CD4-positive, alpha-beta T cell (primary cell): Measurements from ENCODE around the gene COA4. TPM values are rescaled to one million over a fixed set of nuclear protein-coding genes. Genes with fewer than 3 reads are reported as not detected.

Source experiments
- ATAC-seq: fragments of 200-7000 bp; cut with Tn5 transposase; one replicate; pipeline ENCODE4 v1.10.0; 2022; ENCODE audit warnings: mild to moderate bottlenecking; ENCODE audit not compliant: poor library complexity
- CTCF ChIA-PET: fragments of 350-600 bp; sonication (Branson Sonifier 250); formaldehyde crosslinking; loops from one replicate; lab custom pipeline; 2021; ENCODE audit warnings: antibody characterized with exemption, inconsistent platforms; lab: Charles Lee
- POLR2A ChIA-PET: fragments of 350-600 bp; sonication (Branson Sonifier 250); formaldehyde crosslinking; loops from one replicate; lab custom pipeline; 2021; ENCODE audit warnings: antibody characterized with exemption, inconsistent platforms; lab: Charles Lee
- DNase-seq, 14 experiments: peaks; one replicate each; pipeline ENCODE4 v3.0.0-alpha.2; 2013 to 2020; ENCODE audit warnings: mixed read lengths in 2 of 14
- H3K27ac ChIP-seq, 2 donors: one replicate each; pipeline versions ENCODE4 v1.5.1 to v1.7.0; 2013; ENCODE audit warnings: low read length in 2 of 2, low read depth in 1 of 2, mild to moderate bottlenecking in 1 of 2
- H3K27me3 ChIP-seq, 2 experiments: 1 replicate in 1 of 2; 2 replicates in 1 of 2; pipeline versions ENCODE4 v1.6.1 to v1.7.0; 2013; ENCODE audit warnings: low read length in 2 of 2, control low read depth in 1 of 2, mild to moderate bottlenecking in 1 of 2, moderate library complexity in 1 of 2; ENCODE audit not compliant: insufficient read depth in 2 of 2, control insufficient read depth in 1 of 2
- H3K36me3 ChIP-seq: one replicate; pipeline ENCODE4 v1.6.1; 2013; ENCODE audit warnings: low read length, control low read depth; ENCODE audit not compliant: insufficient read depth
- H3K4me1 ChIP-seq: one replicate; pipeline ENCODE4 v1.6.1; 2013; ENCODE audit warnings: low read length, control low read depth; ENCODE audit not compliant: insufficient read depth
- H3K4me3 ChIP-seq: one replicate; pipeline ENCODE4 v1.5.1; 2013; ENCODE audit warnings: mild to moderate bottlenecking, low read length, moderate library complexity
- H3K9me3 ChIP-seq, 2 experiments: 1 replicate in 1 of 2; 2 replicates in 1 of 2; pipeline versions ENCODE4 v1.6.1 to v1.7.0; 2013; ENCODE audit warnings: low read length in 2 of 2, mild to moderate bottlenecking in 2 of 2, control low read depth in 1 of 2, moderate library complexity in 1 of 2; ENCODE audit not compliant: control insufficient read depth in 1 of 2, insufficient read depth in 1 of 2
- H3K27ac Mint-ChIP-seq: one replicate; pipeline ENCODE4 v1.8.0; 2020; ENCODE audit warnings: mixed read lengths
- H3K27me3 Mint-ChIP-seq: one replicate; pipeline ENCODE4 v1.8.0; 2021; ENCODE audit warnings: mixed read lengths
- H3K36me3 Mint-ChIP-seq: one replicate; pipeline ENCODE4 v1.8.0; 2021; ENCODE audit warnings: low read depth, mixed read lengths
- H3K4me1 Mint-ChIP-seq: one replicate; pipeline ENCODE4 v1.8.0; 2021; ENCODE audit warnings: low read depth, mixed read lengths
- H3K4me3 Mint-ChIP-seq: one replicate; pipeline ENCODE4 v1.8.0; 2020; ENCODE audit warnings: mild to moderate bottlenecking, mixed read lengths
- H3K9me3 Mint-ChIP-seq: one replicate; pipeline ENCODE4 v1.8.0; 2020; ENCODE audit warnings: mixed read lengths
- CTCF ChIP-seq: fragments of 200-600 bp; IDR thresholded peaks from one replicate; pipeline ENCODE4 v1.8.0; 2022; ENCODE audit warnings: antibody characterized with exemption, mild to moderate bottlenecking
- intact Hi-C, 2 experiments: fragments of 100-400 bp; cut with DNase I in 1 of 2; cut with micrococcal nuclease in 1 of 2; formaldehyde crosslinking; loops; one replicate each; pipeline versions ENCODE4 v1.15.1 to v1.9.0; 2023 to 2025; cut with DNase I, micrococcal nuclease
- polyA plus RNA-seq, 2 donors: library from polyadenylated mRNA; unstranded; fragments of 120-200 nt; gene quantifications; one replicate each; pipeline ENCODE4 v1.2.1, GENCODE V29; 2013
- total RNA-seq, 174 experiments: library from RNA in 2 of 174; stranded (reverse) in 2 of 174; gene quantifications; one replicate each; pipeline ENCODE4 v1.2.3 and lab custom pipeline; 2021 to 2026

COA4 gene
- total RNA-seq, result 10 to 100 TPM; 20.7 to 23.9 TPM
- polyA plus RNA-seq (2013, experiment 1 of 2), result 41.7 TPM
- 40.0 TPM for polyA plus RNA-seq (2013, experiment 2 of 2)
- total RNA-seq (lab: John Stamatoyannopoulos, UW), result 14.5 to 95.1 (median 30.2) reads per million in 172 experiments

DNA sequence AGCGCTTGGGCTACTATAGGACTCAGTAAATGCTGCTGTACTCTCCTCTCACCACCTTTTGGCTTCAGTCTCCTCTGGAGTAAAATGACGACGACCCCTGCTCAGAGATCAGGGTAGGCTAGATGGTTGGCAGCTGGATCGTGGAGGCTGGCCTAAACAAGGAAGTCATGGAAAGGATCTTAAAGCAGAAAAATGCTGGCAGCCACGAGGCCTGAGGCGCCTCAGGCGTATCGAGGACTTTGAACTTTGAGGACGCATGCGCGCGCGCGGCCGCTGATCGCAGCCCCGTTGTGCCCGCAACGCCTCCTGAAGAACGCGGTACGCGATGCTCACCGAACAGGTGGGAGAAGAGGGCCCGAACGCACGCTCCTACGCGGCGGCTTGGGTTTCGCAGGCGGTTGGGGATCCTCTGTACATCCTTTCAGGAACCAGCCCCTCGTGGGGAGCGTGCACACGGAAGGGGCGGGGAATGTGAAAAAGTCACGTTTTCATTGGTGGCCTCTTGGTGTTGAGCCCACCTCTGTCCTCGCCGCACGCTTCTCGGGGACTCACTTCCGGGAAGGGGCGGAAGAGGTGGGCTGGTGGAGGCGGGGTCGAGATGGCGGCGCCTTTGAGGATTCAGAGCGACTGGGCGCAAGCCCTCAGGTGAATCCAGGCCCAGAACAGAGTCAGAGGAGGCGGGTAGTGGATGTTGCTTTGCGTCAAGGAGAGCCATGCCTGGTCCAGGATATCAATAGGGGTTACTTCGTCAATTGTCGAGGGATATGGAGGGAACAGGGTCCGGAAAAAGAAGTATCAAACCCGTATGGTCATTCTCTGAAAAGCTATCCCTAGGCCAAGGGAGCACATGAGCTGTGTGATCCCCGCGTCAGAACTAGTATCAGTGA lies at the start of gene COA4, which contains the start of gene PAAF1:
Gene COA4 (minus strand): TSS at position 423 of the 887 bp plus-strand sequence. CDS start 3,468 bp downstream, outside the sequence.
Gene PAAF1 (plus strand): TSS at position 576 of the 887 bp plus-strand sequence. CDS start 23 bp downstream, at position 599.
- DNase-seq, result peak; percentile 83 to 98 (median 90)
- Mint-ChIP-seq H3K4me3 (peak within 1 kb of the TSS; percentile 96), H3K4me1 (peaks cover 52% of the 10 kb centered on the region), H3K27me3 (no peaks in the 10 kb centered on the region), H3K9me3 (no peaks in the 10 kb centered on the region), H3K27ac (peak within 1 kb of the TSS; percentile 91), H3K36me3 (peaks cover 47% of the 10 kb centered on the region)
- ATAC-seq, result peak; percentile 95
- TF ChIP-seq CTCF, result no peak
- H3K4me1 ChIP-seq, result peaks cover 30% of the 10 kb centered on the region
- POLR2A ChIA-PET, result interaction anchor here (0.9 to 3.2 kb wide), 5 partner anchors 10 to 616 kb away, joined by 3 to 12 read pairs (median 5); partner anchors contain the start of gene RAB6A
- H3K4me3 ChIP-seq, result peak within 1 kb of the TSS; percentile 74
- intact Hi-C loops, result loop anchor here (1.0 to 10.0 kb wide), 10 partner anchors 88 to 1764 kb away; partner anchors contain the start of genes C2CD3 (in 2 of the 2), PPME1 (in 2 of the 2), RAB6A (in 2 of the 2) and ANAPC15 (in 1 of the 2)
- H3K36me3 ChIP-seq, result peaks cover 27% of the 10 kb centered on the region
- no peaks in the 10 kb centered on the region for H3K27me3 ChIP-seq
- H3K9me3 ChIP-seq, result no peaks in the 10 kb centered on the region
- peak within 1 kb of the TSS; percentile 71 to 90 for H3K27ac ChIP-seq
- CTCF ChIA-PET, result interaction anchor here (0.6 kb wide), 1 partner anchor 116 kb away, joined by 4 read pairs; the partner anchor contains the start of gene RAB6A

DNA sequence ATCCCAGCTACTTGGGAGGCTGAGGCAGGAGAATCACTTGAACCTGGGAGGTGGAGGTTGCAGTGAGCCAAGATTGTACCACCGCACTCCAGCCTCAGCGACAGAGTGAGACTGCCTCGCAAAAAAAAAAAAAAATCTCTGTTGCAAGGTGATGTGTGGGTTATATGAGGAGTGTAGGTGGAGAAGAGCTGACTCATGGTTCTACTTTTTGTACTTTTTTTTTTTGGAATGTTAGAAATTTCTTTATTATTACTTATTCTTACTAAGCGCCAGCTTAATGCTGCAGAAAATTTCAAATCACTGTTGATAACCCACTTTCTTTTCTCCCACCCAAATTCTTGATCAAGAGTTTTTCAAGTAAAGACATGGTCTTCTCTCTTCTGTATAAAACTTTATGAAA lies 44.5 kb upstream of the COA4 start:
- no peaks in the 10 kb centered on the region for H3K9me3 Mint-ChIP-seq
- H3K4me1 ChIP-seq, result no peaks in the 10 kb centered on the region
- no peak overlapping the region for H3K27ac Mint-ChIP-seq
- DNase-seq (no peak), ATAC-seq (no peak)
- TF ChIP-seq CTCF, result no peak
- H3K36me3 ChIP-seq, result peaks cover 64% of the 10 kb centered on the region
- H3K4me1 Mint-ChIP-seq, result no peaks in the 10 kb centered on the region
- H3K9me3 ChIP-seq, result no peaks in the 10 kb centered on the region
- no peak overlapping the region for H3K4me3 Mint-ChIP-seq
- no peaks in the 10 kb centered on the region for H3K27me3 Mint-ChIP-seq
- CTCF ChIA-PET, result interaction anchor here (0.6 kb wide), 1 partner anchor 311 kb away, joined by 3 read pairs; no protein-coding TSS in a partner anchor
- POLR2A ChIA-PET, result no interaction called here
- no peak overlapping the region for H3K27ac ChIP-seq
- intact Hi-C loops, result no loop called here
- H3K36me3 Mint-ChIP-seq, result peaks cover 83% of the 10 kb centered on the region
- H3K27me3 ChIP-seq, result no peaks in the 10 kb centered on the region
- H3K4me3 ChIP-seq, result no peak overlapping the region

- Histone ChIP-seq H3K27ac (no peak overlapping the region), H3K36me3 (peaks cover 86% of the 10 kb centered on the region), H3K4me1 (no peaks in the 10 kb centered on the region), H3K27me3 (no peaks in the 10 kb centered on the region), H3K9me3 (no peaks in the 10 kb centered on the region), H3K4me3 (no peak overlapping the region)
- POLR2A ChIA-PET, result no interaction called here
- H3K4me3 Mint-ChIP-seq, result no peak overlapping the region
- no peak for DNase-seq
- CTCF ChIA-PET, result no interaction called here
- ATAC-seq, result no peak
- H3K27ac Mint-ChIP-seq, result no peak overlapping the region
- H3K36me3 Mint-ChIP-seq, result peaks cover 87% of the 10 kb centered on the region
- H3K27me3 Mint-ChIP-seq, result no peaks in the 10 kb centered on the region
- no peak for TF ChIP-seq CTCF
- no peaks in the 10 kb centered on the region for H3K9me3 Mint-ChIP-seq
- no peaks in the 10 kb centered on the region for H3K4me1 Mint-ChIP-seq
- intact Hi-C loops, result loop anchor here in 1 of 2 experiments (10.0 kb wide), 1 partner anchor 222 kb away; no protein-coding TSS in a partner anchor
Measured at GRCh38 chr11:73916435-73916834, 39.8 kb upstream of the COA4 start.
